Mammary epithelial cell (primary cell): ENCODE measurements around the gene ATP6V0E2.

Experiments used
- EZH2 ChIP-seq: IDR thresholded peaks from 2 replicates; pipeline ENCODE4 v1.6.1; 2012; ENCODE audit warnings: low read length, inconsistent platforms, borderline replicate concordance
- TF ChIP-seq, protein P1 (sequence below), 2 donors: IDR thresholded peaks in 1 of 2; conservative IDR thresholded peaks in 1 of 2; 2 replicates each; pipeline ENCODE4 v1.5.1; 2011 to 2012; ENCODE audit warnings: inconsistent platforms in 2 of 2, low read length in 2 of 2, mild to moderate bottlenecking in 2 of 2, control low read depth in 1 of 2, low read depth in 1 of 2; ENCODE audit not compliant: insufficient read depth in 1 of 2; ENCODE audit errors: extremely low read depth in 1 of 2

DNA sequence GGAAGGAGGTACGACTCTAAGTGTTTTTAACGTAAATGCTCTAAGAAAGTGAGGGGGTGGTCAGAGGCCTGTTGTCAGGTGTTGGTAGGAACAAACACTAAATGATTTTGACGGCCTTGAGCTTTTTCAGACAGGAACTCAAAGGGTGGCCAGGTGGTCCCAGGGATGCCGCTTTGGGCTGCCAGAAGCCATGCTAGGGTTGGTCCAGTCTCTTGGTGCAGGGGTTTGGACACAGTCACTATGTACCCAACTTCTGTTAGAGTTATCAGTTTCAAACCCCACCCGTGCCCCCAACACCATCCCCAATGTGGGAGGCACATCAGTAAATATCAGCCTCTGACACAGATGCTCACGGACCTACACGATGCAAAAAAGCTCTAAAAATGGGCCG, 9.3 kb downstream of the ATP6V0E2 start:
- TF ChIP-seq EZH2: no peak
- TF ChIP-seq, protein P1, sequence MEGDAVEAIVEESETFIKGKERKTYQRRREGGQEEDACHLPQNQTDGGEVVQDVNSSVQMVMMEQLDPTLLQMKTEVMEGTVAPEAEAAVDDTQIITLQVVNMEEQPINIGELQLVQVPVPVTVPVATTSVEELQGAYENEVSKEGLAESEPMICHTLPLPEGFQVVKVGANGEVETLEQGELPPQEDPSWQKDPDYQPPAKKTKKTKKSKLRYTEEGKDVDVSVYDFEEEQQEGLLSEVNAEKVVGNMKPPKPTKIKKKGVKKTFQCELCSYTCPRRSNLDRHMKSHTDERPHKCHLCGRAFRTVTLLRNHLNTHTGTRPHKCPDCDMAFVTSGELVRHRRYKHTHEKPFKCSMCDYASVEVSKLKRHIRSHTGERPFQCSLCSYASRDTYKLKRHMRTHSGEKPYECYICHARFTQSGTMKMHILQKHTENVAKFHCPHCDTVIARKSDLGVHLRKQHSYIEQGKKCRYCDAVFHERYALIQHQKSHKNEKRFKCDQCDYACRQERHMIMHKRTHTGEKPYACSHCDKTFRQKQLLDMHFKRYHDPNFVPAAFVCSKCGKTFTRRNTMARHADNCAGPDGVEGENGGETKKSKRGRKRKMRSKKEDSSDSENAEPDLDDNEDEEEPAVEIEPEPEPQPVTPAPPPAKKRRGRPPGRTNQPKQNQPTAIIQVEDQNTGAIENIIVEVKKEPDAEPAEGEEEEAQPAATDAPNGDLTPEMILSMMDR (conservative IDR thresholded peaks at IDR 0.05 in 1 of 2, IDR thresholded peaks at IDR 0.05 in 1 of 2; ENCODE audit: extremely low read depth in 1 of 2, insufficient read depth in 1 of 2, low read depth in 1 of 2, low read length in 2 of 2): no peak
